Natural killer cell (primary cell): ENCODE data around the gene WNT7A. TPM values are rescaled to one million over a fixed set of nuclear protein-coding genes. Genes with fewer than 3 reads are reported as not detected.

Experiments
- ATAC-seq, 3 donors: fragments of 150-1000 bp in 2 of 3; fragments of 200-7000 bp in 1 of 3; cut with Tn5 transposase; 1 replicate in 1 of 3; 2 replicates in 2 of 3; pipeline ENCODE4 v1.10.0; 2021; ENCODE audit warnings: mild to moderate bottlenecking in 2 of 3, moderate library complexity in 2 of 3
- DNase-seq, 2 donors: peaks; one replicate each; pipeline versions ENCODE4 v3.0.0 to v3.0.0-alpha.2; 2013 to 2021; ENCODE audit warnings: mixed read lengths in 1 of 2
- H3K27ac ChIP-seq: one replicate; pipeline ENCODE4 v1.5.1; 2013; ENCODE audit warnings: mild to moderate bottlenecking, low read length
- H3K27me3 ChIP-seq: one replicate; pipeline ENCODE4 v1.6.1; 2013; ENCODE audit warnings: low read length; ENCODE audit not compliant: control insufficient read depth, insufficient read depth
- H3K36me3 ChIP-seq: one replicate; pipeline ENCODE4 v1.6.1; 2013; ENCODE audit warnings: low read length; ENCODE audit not compliant: control insufficient read depth, insufficient read depth
- H3K4me1 ChIP-seq: one replicate; pipeline ENCODE4 v1.6.1; 2013; ENCODE audit warnings: low read length; ENCODE audit not compliant: control insufficient read depth, insufficient read depth
- H3K4me3 ChIP-seq: one replicate; pipeline ENCODE4 v1.5.1; 2013; ENCODE audit warnings: low read length
- H3K9me3 ChIP-seq: one replicate; pipeline ENCODE4 v1.6.1; 2013; ENCODE audit warnings: low read length; ENCODE audit not compliant: control insufficient read depth, insufficient read depth
- H3K27ac Mint-ChIP-seq, 2 donors: one replicate each; pipeline ENCODE4 v1.8.0; 2022; ENCODE audit warnings: mild to moderate bottlenecking in 2 of 2, mixed read lengths in 2 of 2, moderate library complexity in 1 of 2
- H3K27me3 Mint-ChIP-seq, 2 donors: one replicate each; pipeline ENCODE4 v1.8.0; 2022; ENCODE audit warnings: low read depth in 2 of 2, mixed read lengths in 2 of 2
- H3K36me3 Mint-ChIP-seq: one replicate; pipeline ENCODE4 v1.8.0; 2022; ENCODE audit warnings: mixed read lengths
- H3K4me1 Mint-ChIP-seq, 2 donors: one replicate each; pipeline ENCODE4 v1.8.0; 2022; ENCODE audit warnings: mixed read lengths in 2 of 2
- H3K4me3 Mint-ChIP-seq: one replicate; pipeline ENCODE4 v1.8.0; 2022; ENCODE audit warnings: mild to moderate bottlenecking, moderate library complexity, mixed read lengths
- H3K9me3 Mint-ChIP-seq, 2 donors: one replicate each; pipeline ENCODE4 v1.8.0; 2022; ENCODE audit warnings: mixed read lengths in 2 of 2
- WGBS: methylation state at CpG from one replicate; pipeline ENCODE4 v1.1.7; 2013; ENCODE audit warnings: missing lambda C conversion rate; ENCODE audit not compliant: insufficient coverage; 5-methylcytosine and 5-hydroxymethylcytosine counted together
- intact Hi-C: fragments of 100-400 bp; cut with micrococcal nuclease; formaldehyde crosslinking; loops from one replicate; pipeline ENCODE4 v1.14.2; 2022
- total RNA-seq, 4 donors: library from RNA; stranded (reverse); fragments of 120-200 nt in 1 of 4; gene quantifications; one replicate each; pipeline versions ENCODE4 v1.2.3 to v1.2.4, GENCODE V29; 2013 to 2022
- TF ChIP-seq, protein P1 (sequence below): fragments of 200-600 bp; IDR thresholded peaks from one replicate; pipeline ENCODE4 v1.8.0; 2022; ENCODE audit warnings: antibody characterized with exemption

Gene WNT7A
- total RNA-seq, 3 donors from 2014 or later (not counting 1 experiment from before 2014, with no cell fraction given): 0.18 to 0.45 TPM; not detected in 1

DNA sequence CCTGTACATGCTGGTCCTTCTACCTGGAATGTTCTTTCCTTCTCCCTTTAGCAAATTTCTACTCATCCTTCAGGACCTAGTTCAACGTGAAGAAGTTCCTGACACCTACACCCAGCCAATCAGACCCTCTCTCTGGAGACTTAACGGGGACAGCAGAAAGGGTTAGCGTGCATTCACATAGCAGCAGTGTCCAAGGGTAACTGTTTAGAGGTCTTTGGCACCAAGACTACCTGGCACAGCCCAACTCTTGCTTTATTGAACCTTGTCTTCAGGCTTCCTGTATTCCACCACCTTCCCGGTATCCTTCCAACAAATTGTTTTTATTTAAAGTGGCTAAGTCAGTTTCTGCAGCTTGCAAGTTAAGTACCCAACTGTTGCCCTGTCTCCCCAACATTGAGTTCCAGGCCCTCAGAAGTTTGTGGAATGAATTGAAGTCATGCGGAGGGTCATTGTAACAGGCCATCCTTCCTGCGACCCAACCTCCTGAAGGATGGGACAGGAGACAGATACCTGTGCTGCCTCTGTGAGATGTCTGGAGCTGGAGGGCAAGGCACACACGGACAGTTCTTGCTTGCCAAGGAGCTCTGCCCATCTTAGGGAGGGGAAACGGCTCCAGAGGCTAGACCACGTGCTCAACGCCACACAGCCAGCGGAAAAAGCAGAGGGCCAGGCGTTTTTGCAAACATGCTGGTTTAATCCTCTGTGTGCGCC lies 14.4 kb upstream of the WNT7A start:
- H3K36me3 Mint-ChIP-seq: peaks cover 5% of the 10 kb centered on the region
- Histone ChIP-seq H3K27me3 (no peaks in the 10 kb centered on the region), H3K36me3 (no peaks in the 10 kb centered on the region), H3K9me3 (peaks cover 5% of the 10 kb centered on the region), H3K4me1 (peaks cover 37% of the 10 kb centered on the region), H3K4me3 (no peak overlapping the region), H3K27ac (no peak overlapping the region)
- intact Hi-C loops: loop anchor here (10.0 kb wide), 1 partner anchor 1031 kb away; no protein-coding TSS in a partner anchor
- DNase-seq (no peak), ATAC-seq (no peak)
- H3K4me3 Mint-ChIP-seq: peak overlapping the region; percentile 1
- H3K9me3 Mint-ChIP-seq: no peaks in the 10 kb centered on the region
- H3K27ac Mint-ChIP-seq: peak overlapping the region in 1 of 2 donors; percentile 12
- peaks cover 0 to 2% of the 10 kb centered on the region in 2 donors for H3K27me3 Mint-ChIP-seq
- H3K4me1 Mint-ChIP-seq: peaks cover 21 to 28% of the 10 kb centered on the region in 2 donors
- TF ChIP-seq, protein P1, sequence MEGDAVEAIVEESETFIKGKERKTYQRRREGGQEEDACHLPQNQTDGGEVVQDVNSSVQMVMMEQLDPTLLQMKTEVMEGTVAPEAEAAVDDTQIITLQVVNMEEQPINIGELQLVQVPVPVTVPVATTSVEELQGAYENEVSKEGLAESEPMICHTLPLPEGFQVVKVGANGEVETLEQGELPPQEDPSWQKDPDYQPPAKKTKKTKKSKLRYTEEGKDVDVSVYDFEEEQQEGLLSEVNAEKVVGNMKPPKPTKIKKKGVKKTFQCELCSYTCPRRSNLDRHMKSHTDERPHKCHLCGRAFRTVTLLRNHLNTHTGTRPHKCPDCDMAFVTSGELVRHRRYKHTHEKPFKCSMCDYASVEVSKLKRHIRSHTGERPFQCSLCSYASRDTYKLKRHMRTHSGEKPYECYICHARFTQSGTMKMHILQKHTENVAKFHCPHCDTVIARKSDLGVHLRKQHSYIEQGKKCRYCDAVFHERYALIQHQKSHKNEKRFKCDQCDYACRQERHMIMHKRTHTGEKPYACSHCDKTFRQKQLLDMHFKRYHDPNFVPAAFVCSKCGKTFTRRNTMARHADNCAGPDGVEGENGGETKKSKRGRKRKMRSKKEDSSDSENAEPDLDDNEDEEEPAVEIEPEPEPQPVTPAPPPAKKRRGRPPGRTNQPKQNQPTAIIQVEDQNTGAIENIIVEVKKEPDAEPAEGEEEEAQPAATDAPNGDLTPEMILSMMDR: no peak
- WGBS: 94% methylated on average over 13 of the region's 13 CpGs

DNA sequence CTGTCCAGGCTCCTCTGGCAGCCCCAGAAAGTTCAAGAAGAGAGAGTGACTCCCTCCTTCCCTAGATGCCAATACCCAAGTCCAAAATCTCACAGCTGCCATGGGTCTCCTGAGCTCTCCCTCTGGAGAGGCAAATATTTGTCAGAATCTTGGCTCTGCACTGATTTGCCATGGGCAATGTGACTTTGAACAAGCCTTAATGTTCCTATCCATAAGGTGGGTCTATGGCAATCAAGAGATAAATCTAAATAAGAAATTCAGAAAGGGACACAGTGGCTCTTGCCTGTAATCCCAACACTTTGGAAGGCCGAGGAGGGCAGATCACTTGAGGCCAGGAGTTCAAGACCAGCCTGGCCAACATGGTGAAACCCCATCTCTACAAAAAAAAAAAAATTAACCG lies 12.4 kb upstream of the WNT7A start:
- ATAC-seq: no peak

GRCh38 chr3:13891492-13892073 lies 11.7 kb upstream of the WNT7A start:
- H3K36me3 Mint-ChIP-seq: no peaks in the 10 kb centered on the region
- TF ChIP-seq, protein P1: no peak
- H3K36me3 ChIP-seq: no peaks in the 10 kb centered on the region
- peaks cover 18 to 26% of the 10 kb centered on the region in 2 donors for H3K4me1 Mint-ChIP-seq
- peaks cover 5% of the 10 kb centered on the region for H3K9me3 ChIP-seq
- peak in 1 of 2 donors; percentile 56 for DNase-seq
- H3K27me3 ChIP-seq: no peaks in the 10 kb centered on the region
- no peaks in the 10 kb centered on the region for H3K9me3 Mint-ChIP-seq
- H3K27ac ChIP-seq: no peak overlapping the region
- peak overlapping the region; percentile 37 for H3K4me3 Mint-ChIP-seq
- H3K27ac Mint-ChIP-seq: peak overlapping the region in 1 of 2 donors; percentile 43
- no peak for ATAC-seq
- no peak overlapping the region for H3K4me3 ChIP-seq
- intact Hi-C loops: loop anchor here (10.0 kb wide), 1 partner anchor 1033 kb away; no protein-coding TSS in a partner anchor
- WGBS: 90% methylated on average over 5 of the region's 5 CpGs
- peaks cover 36% of the 10 kb centered on the region for H3K4me1 ChIP-seq
- peaks cover 0 to 2% of the 10 kb centered on the region in 2 donors for H3K27me3 Mint-ChIP-seq

More for the DNA sequence above, 12.4 kb upstream of the WNT7A start:
- Histone ChIP-seq H3K27me3 (no peaks in the 10 kb centered on the region), H3K4me3 (no peak overlapping the region), H3K27ac (no peak overlapping the region), H3K9me3 (peaks cover 5% of the 10 kb centered on the region), H3K36me3 (no peaks in the 10 kb centered on the region), H3K4me1 (peaks cover 37% of the 10 kb centered on the region)
- TF ChIP-seq, protein P1: no peak
- Mint-ChIP-seq H3K4me1 (peaks cover 21 to 28% of the 10 kb centered on the region in 2 donors), H3K27me3 (peaks cover 0 to 2% of the 10 kb centered on the region in 2 donors), H3K9me3 (no peaks in the 10 kb centered on the region), H3K36me3 (no peaks in the 10 kb centered on the region), H3K4me3 (no peak overlapping the region), H3K27ac (no peak overlapping the region)
- DNase-seq: no peak
- intact Hi-C loops: loop anchor here (10.0 kb wide), 1 partner anchor 1032 kb away; no protein-coding TSS in a partner anchor
- WGBS: 97% methylated on average over 2 of the region's 2 CpGs
